GF-D8 (cell line): ENCODE measurements around the gene AKAP7.
"Not testable (repeated sequence)": the region's sequence is repeated elsewhere in the genome, so short reads cannot be mapped to it uniquely, and the experiment has no call there.

Experiments used
- DNase-seq: peaks from one replicate; lab custom pipeline; 2025; lab: John Stamatoyannopoulos, UW

The AKAP7 gene

DNA sequence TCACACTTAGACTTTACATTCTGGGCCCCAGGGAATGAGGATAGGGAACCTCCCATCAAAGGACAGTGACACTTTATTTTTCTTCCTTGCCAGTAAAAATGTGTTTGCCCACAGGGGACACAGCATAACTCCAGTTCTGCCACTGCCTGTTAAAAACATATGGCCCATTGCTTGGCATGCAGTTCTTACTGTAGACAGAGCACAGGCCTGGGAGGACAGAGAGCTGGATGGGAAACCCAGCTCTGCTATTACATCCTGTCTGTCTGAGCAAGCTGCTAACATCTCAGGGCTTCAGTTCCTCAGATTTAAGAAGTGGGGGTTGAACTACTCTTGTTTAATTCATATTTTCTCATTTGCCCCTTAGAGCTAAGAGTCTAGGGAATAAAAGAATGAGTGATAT lies 120.2 kb downstream of the AKAP7 start:
- DNase-seq = no peak

DNA sequence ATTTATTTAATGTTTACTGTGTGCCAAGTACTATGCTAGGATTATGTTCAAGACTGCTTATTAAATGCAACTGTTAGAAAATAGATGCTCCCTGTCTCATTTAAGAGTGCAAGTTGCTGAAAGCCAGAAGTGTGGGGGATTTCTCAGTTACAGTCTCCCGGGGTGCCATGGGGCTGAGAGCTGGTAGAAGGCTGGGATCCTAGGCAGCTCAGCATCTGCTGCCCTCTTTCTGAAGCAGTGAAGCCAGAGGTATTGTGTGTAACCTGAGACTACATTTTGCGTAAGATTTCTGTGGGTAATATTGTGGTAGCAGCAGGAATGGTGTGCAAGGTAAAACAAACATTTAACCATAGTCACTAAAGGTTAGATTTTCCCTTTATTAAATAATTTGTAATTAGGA lies 120.6 kb downstream of the AKAP7 start:
- DNase-seq = no peak

DNA sequence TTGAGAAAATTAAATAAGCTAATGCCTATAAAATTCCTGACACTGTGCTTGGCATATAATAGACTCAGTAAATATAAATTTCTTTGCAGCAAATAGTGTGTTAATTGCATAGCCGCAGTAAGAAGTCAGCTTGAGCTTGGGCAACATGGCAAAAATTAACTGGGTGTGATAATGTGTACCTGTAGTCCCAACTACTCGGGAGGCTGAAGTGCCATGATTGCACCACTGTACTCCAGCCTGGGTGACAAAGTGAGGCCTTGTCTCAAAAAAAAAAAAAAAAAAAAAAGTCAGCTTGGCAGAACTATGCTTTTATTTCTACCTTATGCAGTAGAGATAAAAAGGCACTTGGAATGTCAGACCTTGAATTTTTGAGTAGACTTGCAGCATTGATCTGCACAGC lies 121.8 kb downstream of the AKAP7 start:
- no peak for DNase-seq

DNA sequence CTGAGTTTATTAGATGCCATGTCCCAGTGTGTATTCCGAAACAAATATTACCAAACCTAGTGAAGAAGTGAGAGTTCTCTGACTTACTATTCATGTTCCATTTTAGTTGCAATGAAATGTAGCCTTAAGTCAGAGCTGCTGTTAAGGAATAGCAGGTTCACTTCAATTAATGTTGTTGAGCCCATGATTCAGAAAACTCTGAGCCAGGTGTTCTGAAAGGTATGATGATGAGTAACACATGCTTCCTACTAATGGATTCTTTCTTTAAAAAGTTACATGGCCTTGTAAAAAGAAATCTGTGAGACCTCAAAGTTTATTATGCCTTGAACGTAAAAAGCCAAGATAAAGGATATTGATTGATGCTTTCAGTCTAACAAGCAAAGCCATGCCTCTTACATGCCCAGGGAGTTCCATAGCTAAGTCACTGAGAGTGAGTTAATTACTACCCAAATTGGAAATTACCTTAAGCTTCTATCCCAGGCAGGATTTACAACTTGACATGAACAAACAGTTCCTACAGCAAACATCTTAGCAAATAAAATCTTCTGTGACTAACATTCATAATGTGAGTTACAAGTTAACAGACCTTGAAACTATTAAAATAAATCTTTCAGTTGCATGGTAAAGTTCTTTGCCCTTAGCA lies 122.9 kb downstream of the AKAP7 start:
- DNase-seq = no peak

DNA sequence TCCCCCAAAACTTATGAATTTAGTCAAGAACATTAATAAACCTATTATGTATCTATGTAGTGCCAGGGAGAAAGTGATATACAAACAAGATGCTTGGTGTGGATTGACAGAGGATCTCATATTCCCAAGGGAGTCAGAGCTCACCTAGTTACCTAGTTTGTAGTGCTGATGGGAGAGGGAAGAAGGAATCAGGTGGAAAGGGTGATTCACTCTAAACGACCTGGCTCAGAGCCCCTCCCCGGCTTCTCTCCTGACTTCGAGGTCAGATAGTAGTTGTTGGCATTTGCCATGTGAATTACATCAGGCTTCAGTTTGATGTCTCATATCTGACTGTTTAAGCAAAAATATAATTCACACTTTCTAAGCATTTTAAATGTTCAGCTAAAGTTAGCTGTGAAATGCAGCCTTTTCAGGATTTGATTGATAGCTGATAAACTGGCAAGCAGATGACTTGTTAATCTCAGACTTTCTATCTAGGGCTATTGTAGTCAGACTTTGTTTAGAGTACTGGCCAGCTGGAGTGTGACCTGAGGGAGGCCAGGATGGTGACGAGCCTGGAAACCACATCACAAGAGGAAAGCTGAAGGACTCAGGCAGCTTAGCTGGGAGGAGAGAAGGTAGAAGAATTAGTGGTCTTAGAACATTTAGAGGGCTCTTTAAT lies 123.7 kb downstream of the AKAP7 start:
- DNase-seq = no peak

DNA sequence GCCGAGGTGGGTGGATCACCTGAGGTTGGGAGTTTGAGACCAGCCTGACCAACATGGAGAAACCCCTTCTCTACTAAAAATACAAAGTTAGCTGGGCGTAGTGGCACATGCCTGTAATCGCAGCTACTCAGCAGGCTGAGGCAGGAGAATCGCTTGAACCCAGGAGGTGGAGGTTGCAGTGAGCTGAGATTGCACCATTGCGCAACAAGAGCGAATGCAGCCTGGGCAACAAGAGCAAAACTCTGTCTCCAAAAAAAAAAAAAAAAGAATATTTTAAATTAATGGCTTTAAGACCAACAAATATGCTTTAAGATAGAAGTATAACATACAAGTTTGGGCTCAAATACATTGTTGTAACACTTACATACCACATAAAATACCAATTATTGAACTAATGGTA lies 125.7 kb downstream of the AKAP7 start:
- not testable (repeated sequence) for DNase-seq

DNA sequence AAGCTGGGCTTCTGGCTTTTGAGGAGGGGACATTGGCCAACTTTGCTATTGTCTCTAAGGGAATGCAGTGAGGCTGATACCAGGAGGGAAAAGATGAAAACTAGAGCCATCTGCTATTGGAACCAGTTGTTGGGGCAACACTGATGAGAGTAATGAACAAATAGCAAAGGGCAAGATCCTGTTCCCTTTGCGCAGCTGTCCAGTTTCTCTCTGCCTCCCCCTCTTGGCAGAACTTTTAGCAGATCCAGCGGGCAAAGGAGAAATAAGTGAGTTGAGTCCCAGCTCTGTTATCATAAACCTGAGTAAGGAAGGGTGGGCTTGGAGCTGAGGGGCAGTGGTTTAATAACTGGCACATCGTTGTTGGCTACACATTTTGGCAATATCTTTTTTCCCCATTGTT lies 126.8 kb downstream of the AKAP7 start:
- DNase-seq = no peak

DNA sequence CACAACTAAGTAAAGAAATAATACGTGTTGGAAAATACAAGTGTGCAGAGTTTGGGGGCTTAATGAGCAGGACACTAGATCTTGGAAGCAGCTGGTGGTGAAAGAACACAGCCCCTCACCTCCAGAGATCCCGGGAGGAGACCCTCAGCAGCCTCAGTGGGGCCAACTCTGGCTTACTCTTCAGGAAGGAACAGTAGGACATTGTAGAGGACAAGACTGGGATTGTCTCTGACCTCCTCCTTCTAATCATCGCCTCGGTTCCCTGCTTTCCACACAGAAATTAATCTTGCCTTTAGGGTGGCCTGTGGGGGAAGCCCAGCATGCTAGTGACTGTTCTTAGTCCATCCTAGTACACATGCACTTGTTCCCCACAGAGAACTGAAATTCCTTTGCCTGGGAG lies 130.7 kb downstream of the AKAP7 start:
- DNase-seq = no peak

DNA sequence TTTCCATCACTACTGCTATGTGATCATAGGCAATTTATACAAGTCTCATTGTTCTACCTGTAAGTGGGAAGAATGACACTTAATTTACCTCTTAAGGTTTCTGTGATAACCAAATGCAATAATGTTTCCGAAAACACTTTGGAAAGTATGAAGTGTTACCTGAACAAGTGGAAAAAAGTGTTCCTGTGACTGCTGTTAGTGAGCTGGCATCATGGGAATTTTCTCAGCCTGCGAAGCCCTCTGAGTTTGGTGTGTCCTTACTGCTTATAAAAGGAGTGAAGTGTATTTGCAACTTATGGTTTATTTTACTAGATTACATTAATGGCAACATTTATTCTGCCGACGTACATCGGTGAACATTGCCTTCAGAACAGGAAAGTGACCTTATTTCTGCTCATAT lies 133.0 kb downstream of the AKAP7 start:
- DNase-seq = no peak

DNA sequence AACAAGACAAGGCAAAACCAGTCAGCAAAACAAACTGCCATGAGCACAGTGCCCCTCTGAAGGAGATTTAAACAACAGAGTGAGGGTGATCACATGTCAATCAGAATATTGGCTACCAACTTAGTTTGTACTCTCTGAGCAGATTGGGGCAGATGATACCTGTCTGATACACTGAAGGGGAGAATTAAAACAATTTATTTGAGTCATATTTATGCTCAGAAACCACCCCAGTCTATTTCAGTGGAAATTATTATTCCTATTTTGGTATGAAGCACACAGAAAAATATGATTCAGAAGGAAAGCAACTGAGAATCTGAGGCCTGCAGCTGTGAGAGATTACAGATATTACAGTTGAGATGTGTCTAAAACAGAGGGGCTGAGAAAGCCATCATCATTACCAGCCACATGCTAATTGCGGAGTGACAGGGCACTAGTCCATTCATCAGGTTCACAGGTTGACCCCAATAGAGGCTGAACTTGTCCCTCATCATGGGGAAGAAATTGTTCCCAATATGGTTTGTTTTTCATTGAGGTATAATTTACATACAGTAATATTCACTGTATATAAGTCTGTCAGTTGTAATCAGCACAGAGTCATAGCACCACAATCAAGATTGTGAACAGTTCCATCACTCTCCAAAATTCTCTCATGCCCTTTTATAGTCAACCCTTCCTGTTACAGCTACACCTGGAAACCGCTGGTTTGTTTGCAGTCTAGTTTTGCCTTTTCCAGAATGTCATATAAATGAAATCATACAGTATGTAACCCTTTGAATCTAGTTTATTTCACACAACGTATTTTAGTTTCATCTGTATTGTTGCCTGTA lies 134.5 kb downstream of the AKAP7 start:
- DNase-seq = no peak

DNA sequence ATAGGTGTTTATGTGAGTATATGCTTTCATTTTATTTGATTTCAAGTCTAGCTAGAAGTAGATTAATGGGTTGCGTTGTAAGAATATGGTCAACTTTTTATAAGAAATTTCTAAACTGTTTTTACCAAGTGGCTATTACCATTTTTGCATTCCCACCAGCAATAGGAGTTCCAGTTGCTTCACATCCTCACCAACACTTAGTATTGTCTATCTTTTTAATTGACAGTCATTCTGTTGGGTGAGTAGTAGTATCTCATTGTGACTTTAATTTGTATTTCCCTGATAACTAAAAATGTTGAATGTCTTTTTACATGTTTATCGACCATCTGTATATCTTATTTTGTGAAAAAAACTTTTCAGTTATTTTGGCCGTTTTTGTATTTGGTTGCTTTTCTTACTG lies 135.3 kb downstream of the AKAP7 start:
- DNase-seq = no peak

DNA sequence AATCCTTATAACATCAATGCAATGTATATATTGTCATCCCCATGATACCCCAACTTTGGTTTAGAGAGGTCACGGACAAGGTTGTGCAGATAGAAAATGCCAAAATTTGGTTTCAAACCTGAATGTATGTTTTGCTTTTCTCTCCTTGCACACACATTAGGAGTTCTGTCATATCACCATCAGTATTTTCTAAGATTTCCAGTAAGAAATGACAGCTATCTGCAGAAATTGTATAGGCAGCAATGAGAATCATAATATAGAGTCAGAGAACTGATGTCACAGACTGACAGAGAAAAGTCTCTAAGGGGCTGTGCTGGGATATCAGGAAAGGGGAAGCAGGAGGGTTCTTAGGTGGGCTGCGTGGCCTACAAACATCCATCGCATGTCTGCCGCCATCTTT lies 140.0 kb downstream of the AKAP7 start:
- no peak for DNase-seq

DNA sequence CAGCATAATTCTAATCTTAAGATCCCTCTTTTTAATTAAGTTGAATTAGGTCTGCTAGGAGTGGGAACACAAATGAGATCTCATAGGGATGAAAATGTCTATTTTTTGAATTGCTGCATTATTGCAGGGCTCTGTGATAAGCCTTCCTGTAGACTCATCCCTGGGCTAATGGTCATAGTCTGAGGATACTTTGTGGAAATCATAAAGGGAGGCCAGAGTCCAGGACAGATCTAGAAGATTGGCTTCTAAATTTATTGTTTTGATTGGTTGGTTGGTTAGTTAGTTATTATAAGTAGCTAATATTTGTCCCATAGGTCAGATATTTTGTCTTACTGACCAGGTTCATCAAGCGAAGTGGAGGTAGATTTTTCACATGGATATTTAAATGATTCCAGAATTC lies 142.3 kb downstream of the AKAP7 start:
- no peak for DNase-seq

DNA sequence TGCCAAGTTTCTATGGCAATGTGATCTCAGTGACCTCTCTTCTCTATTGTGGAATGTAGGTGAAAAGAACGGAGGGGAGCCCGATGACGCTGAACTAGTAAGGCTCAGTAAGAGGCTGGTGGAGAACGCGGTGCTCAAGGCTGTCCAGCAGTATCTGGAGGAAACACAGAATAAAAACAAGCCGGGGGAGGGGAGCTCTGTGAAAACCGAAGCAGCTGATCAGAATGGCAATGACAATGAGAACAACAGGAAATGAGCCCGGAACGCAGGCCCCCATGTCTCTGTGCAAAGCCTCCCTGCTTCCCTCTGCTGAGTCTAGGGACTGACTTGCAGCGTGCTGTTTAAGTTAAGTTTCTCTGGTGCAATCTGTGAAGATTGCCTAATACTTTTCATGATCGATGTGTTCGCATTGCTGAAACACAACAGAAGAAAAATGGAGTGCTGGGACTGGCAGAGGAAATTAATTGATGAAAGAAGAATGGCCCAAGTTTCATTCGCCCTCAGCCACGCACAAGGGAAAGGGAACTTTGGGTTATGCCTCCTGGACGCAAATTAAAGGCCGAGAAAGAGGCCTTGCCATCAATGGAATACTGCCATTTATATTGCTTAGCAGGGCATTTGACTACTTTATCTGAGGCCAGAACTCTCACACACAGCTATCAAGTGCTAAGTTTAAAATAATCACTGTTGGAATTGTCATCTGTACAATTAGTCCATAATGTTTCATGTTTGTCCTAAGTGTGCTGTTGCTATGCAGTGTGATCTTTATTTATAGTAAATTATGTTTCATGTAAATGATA lies 146.4 kb downstream of the AKAP7 start:
- no peak for DNase-seq

DNA sequence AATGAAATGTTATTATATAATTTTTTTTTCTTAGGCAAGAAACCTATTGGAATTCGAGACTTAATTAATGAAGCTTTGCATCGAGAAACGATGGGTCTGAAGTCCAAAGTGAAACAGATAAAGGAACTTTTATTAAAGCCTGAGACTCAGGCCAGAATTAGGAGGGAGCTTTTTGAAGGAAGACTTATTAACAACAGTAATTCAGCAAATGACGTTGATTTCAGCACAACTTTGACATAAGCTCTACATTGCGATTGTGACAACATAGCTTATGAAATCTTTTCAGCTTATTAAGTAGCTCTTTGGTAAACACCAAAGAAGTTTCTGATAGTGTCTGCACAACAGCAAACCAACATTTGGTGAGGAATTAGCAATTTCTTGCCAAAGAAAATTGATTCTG lies 147.1 kb downstream of the AKAP7 start:
- no peak for DNase-seq

DNA sequence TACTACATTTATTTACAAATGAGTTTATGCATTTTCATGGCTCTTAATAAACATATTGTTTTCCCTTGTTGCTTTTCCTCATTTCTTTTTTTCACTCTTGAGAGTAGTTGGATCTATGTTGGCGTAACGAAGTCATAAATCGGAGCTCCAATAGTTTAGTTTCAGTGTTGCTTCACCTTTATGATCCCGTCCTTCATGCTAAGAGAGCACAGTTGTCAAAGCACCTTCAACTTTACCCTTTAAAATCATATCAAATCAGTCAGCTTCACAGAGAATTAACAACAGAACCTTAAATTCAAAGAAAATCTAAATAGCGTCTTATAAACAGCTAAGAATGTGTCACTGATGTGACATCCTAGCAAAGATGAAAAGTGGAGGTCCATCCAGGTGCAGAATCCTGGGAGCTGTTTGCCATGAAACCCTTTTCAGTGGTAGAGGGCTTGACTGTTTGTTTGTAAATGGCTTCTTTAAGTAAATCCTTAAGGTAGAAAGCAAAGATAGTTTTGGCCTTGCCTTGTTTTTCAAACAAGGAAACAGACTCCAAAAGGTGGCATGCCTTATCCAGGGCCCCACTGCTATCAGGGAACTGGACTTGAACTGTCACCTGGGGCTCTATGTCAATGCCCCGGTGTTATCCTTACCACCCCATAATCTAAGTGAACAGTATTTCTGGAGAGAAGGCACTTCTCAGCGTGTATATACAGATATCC lies 148.4 kb downstream of the AKAP7 start:
- DNase-seq = no peak

DNA sequence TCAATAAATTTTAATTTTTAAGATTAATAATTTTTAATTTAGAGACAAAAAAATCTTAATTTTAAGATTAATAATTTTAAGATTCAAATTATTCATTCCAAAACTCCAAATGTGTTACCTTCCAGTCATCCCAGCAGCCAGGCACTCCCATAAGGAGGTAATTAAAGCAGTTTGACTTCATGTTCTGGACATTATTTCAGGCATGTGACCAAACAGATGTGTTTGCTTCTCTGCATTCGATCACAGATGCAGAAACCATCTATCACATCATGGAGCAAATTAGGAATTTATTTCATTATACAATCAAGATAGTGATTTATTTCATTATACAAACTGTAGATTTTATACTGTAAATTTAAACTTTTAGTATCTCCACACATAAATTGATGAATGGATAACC lies 150.3 kb downstream of the AKAP7 start:
- DNase-seq = no peak

DNA sequence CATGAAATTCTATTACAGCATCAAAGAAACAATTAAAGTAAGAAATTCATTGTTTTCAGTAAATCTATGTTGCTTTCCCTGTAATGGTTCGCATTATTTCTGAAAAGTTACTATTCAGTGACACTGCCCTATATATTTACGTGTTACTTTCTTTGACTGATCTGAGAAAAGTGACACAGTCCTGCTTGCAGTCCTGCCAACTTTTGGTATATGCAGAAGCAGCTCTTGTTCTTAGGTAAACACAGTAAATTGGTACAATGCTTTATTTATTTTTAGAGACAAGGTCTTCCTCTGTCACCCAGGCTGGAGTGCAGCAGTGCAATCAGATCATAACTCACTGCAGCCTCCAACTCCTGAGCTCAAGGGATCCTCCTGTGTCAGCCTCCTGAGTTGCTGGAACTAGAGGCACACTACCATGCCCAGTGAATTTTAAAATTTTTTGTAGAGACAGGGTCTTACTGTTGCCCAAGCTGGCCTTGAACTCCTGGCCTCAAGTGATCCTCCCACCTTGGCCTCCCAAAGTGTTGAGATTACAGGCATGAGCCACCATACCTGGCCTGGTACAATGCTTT lies 151.3 kb downstream of the AKAP7 start:
- DNase-seq = no peak

DNA sequence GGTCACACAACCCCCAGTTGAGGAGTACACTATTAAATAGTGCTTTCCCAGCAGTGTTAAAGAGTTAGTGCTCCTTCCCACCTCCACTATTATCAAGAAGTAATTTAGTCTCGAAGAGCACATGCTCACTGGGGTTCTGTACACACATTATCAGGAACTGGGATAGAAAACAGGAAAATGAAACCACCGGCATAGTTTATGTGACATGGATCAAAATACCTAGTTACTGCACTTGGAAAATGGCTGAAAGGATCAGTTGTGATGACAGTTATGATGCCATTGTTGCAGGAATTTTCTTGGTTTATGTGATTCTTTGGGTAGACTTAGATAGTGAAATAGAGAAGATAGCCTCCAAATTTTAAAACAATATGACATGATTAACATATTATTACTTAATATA lies 152.9 kb downstream of the AKAP7 start:
- no peak for DNase-seq

DNA sequence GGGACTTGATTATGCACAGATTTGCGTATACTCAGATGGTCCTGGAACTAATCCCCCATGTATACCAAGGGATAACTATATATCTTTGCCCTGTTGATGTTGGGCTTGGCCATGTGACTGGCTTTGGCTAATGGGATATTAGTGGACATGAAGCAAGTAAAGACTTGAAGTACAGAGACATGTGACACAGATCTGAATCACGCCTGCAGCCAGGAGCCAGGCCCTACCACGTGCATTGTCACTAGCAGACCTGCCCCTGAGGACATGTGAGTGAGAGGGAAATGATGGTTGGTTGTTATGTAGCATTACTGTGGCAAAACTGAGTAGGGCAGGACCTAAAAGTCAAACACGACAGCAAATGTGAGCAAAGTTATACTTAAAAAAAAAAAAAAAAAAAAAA lies 155.7 kb downstream of the AKAP7 start:
- DNase-seq = no peak

DNA sequence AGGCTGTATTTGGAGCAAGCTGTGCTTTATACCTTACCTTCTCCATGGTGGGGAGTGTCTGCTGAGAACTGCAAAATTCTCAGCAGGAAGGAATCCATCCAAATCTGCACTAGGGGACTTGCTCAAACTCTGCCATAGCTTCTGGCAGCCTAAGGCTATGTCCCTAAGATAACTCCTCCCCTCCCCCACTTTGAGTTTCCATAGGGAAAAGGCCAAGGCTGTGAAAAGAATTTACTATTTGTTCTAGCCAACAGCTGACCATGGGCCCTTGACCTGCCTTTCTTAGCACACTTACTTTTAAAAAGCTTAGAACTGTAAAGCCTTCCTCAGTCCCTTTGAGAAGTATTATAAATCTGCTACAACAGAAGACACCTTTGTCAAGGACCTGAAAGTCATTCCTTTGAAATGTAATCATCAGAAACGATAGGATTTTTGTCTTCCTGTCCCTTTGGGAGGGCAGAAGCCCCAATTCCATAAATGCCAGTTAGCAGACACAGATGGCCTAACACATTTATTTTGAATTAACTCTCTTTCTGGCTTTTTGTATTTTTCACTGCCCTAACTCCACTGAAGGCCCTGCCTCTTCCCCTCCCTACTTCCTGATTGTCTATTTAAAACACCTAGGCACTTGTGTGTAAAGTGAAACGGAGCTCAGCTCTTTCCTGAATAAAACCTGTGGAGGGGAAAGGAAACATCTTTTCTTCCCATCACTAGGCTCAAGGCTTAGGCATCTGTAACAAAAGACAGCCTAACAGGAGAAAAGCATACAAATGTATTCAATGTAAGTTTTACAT lies 157.1 kb downstream of the AKAP7 start:
- DNase-seq = no peak
